Measurements from ENCODE around the gene PAK3. TPM values are rescaled to one million over a fixed set of nuclear protein-coding genes. Genes with fewer than 3 reads are reported as not detected.

The PAK3 gene
- total RNA-seq, 1 experiment from 2014 or later: not detected

DNA sequence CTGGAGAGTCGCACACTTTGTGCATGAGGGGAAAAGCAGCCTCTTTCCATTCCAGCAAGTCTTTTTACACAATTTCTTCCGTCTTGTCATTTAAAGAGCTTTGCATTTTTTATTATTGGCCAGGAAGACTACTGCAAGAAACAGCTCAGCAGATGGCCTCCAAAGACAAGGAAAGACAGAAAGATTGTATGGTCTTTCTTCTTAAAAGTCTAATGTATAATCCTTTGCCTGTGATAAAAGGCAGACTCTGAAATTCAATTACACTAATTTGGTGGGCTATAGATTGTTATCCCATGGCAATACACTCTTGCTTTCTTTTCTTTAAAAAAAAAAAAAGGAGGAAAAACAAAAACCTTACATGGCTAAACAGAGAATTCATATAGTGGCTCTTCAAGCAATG, 168.4 kb downstream of the PAK3 start:
- H3K4me3 ChIP-seq (replicated peaks in 1 of 2; ENCODE audit: low read depth in 1 of 2, low read length in 2 of 2): no peak overlapping the region
- no peak overlapping the region for H3K27ac ChIP-seq (ENCODE audit: low read depth, low read length)
- no peaks in the 10 kb centered on the region for H3K9me2 ChIP-seq (ENCODE audit: insufficient read depth)
- no peak overlapping the region for H2AFZ ChIP-seq (ENCODE audit: low read depth, low read length, poor library complexity, severe bottlenecking)
- intact Hi-C loops (cut with micrococcal nuclease): no loop called here
- no peaks in the 10 kb centered on the region for H3K36me3 ChIP-seq (ENCODE audit: control insufficient read depth in 1 of 2, insufficient read depth in 2 of 2, low read length in 2 of 2)
- ATAC-seq: no peak
- CTCF ChIA-PET: no interaction called here
- POLR2A ChIA-PET: no interaction called here
- 0 out of 2 replicates have a peak, but pooled peaks cover 24% of the 10 kb centered on the region for H3K27me3 ChIP-seq (ENCODE audit: insufficient read depth, low read length)
- H3K9me3 ChIP-seq (ENCODE audit: control insufficient read depth in 1 of 2, insufficient read depth in 1 of 2, low read depth in 1 of 2, low read length in 2 of 2): no peaks in the 10 kb centered on the region
- no peaks in the 10 kb centered on the region for H3K4me1 ChIP-seq (ENCODE audit: control insufficient read depth in 1 of 2, insufficient read depth in 2 of 2, low read length in 2 of 2)
- TF ChIP-seq CBX3 (IDR thresholded peaks at IDR 0.05; ENCODE audit: low read depth) (no peak), SRF (IDR thresholded peaks at IDR 0.05; ENCODE audit: low read depth) (no peak), EGR1 (IDR thresholded peaks at IDR 0.05; ENCODE audit: low read depth) (no peak), ZBTB33 (IDR thresholded peaks at IDR 0.05; ENCODE audit: extremely low read depth, insufficient replicate concordance, low read length) (no peak), RAD21 (IDR thresholded peaks at IDR 0.05; ENCODE audit: low read depth) (no peak), JUND (IDR thresholded peaks at IDR 0.05) (no peak), FOSL1 (IDR thresholded peaks at IDR 0.05; ENCODE audit: low read depth) (no peak), TCF7L2 (IDR thresholded peaks at IDR 0.05; ENCODE audit: borderline replicate concordance, extremely low read depth, insufficient read depth, insufficient read length) (no peak), CEBPB (IDR thresholded peaks at IDR 0.05; ENCODE audit: low read depth) (no peak), ELF1 (IDR thresholded peaks at IDR 0.05; ENCODE audit: borderline replicate concordance, low read depth) (no peak), YY1 (IDR thresholded peaks at IDR 0.05; ENCODE audit: extremely low read depth, insufficient replicate concordance, low read depth, low read length) (no peak), EZH2 (IDR thresholded peaks at IDR 0.05) (no peak), CTCF (IDR thresholded peaks at IDR 0.05 in 2 of 3, conservative IDR thresholded peaks at IDR 0.05 in 1 of 3; ENCODE audit: borderline replicate concordance in 1 of 3, insufficient read depth in 1 of 3, low read depth in 2 of 3, low read length in 2 of 3) (no peak), EZH2phosphoT487 (IDR thresholded peaks at IDR 0.05; ENCODE audit: borderline replicate concordance) (no peak)
- TF ChIP-seq, protein P1, sequence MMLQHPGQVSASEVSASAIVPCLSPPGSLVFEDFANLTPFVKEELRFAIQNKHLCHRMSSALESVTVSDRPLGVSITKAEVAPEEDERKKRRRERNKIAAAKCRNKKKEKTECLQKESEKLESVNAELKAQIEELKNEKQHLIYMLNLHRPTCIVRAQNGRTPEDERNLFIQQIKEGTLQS (IDR thresholded peaks at IDR 0.05): no peak
- no peaks in the 10 kb centered on the region for H3K79me2 ChIP-seq (ENCODE audit: insufficient read depth, low read length)
- DNase-seq (ENCODE audit: low read depth, low spot score): no peak
- RAD21 ChIA-PET (ENCODE audit: low non-redundant PET in 1 of 2, low total read pairs in 2 of 2, uncharacterized antibody in 2 of 2, unreplicated experiment in 2 of 2): no interaction called here
- no peak overlapping the region for H3K9ac ChIP-seq (ENCODE audit: low read length)
- H3K4me2 ChIP-seq (ENCODE audit: low read length): no peak overlapping the region
- no peaks in the 10 kb centered on the region for H4K20me1 ChIP-seq (ENCODE audit: insufficient read depth)
- no TSS peak for BruUV-seq (replicated peaks)
